Measurements from ENCODE around the gene KY. TPM values are rescaled to one million over a fixed set of nuclear protein-coding genes. Genes with fewer than 3 reads are reported as not detected.

Gene KY
- polyA plus RNA-seq, 1 donor (not counting 4 experiments of a cell fraction or from before 2014, with no cell fraction given): not detected

DNA sequence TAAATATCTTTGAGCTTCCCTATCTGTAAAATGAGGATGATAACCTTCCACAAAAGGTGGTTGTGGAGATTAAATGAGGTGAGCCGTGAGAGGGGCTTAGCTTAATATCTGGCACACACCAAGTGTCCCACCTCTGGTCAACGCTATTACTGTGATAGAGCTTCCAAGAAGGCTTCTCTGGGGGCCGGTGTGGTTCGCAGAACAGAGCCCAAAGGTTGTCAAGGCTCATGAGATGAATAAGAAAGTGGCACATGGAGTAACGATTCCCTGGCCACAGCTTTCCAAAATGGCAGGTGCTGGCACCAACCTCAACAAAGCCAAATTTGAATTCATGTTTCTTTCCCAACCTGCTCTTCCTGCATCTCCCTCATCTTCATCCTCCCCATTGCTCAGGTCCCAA, 10.4 kb downstream of the KY start:
- FAIRE-seq: no peak
- no peak for TF ChIP-seq EZH2 (IDR thresholded peaks at IDR 0.05; ENCODE audit: low read length)
- TF ChIP-seq, protein P1, sequence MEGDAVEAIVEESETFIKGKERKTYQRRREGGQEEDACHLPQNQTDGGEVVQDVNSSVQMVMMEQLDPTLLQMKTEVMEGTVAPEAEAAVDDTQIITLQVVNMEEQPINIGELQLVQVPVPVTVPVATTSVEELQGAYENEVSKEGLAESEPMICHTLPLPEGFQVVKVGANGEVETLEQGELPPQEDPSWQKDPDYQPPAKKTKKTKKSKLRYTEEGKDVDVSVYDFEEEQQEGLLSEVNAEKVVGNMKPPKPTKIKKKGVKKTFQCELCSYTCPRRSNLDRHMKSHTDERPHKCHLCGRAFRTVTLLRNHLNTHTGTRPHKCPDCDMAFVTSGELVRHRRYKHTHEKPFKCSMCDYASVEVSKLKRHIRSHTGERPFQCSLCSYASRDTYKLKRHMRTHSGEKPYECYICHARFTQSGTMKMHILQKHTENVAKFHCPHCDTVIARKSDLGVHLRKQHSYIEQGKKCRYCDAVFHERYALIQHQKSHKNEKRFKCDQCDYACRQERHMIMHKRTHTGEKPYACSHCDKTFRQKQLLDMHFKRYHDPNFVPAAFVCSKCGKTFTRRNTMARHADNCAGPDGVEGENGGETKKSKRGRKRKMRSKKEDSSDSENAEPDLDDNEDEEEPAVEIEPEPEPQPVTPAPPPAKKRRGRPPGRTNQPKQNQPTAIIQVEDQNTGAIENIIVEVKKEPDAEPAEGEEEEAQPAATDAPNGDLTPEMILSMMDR (optimal IDR thresholded peaks at IDR 0.05 in 1 of 3, IDR thresholded peaks at IDR 0.05 in 1 of 3, conservative IDR thresholded peaks at IDR 0.05 in 1 of 3; ENCODE audit: extremely low read depth in 1 of 3, insufficient read depth in 2 of 3, low read length in 3 of 3): no peak
- H3K9me1 ChIP-seq (ENCODE audit: control insufficient read depth, extremely low read depth, insufficient read depth, low read length): no peaks in the 10 kb centered on the region
- no peak overlapping the region for H3K9ac ChIP-seq (ENCODE audit: control insufficient read depth, extremely low read depth, insufficient read depth, low read length)
- H3K4me2 ChIP-seq (ENCODE audit: control insufficient read depth, extremely low read depth, insufficient read depth, low read depth, low read length): no peak overlapping the region
- H3K4me1 ChIP-seq (ENCODE audit: control insufficient read depth, extremely low read depth, insufficient read depth, low read length): no peaks in the 10 kb centered on the region
- no peaks in the 10 kb centered on the region for H3K27me3 ChIP-seq (ENCODE audit: control insufficient read depth, extremely low read depth, insufficient read depth, low read length)
- no peak overlapping the region for H2AFZ ChIP-seq (ENCODE audit: control insufficient read depth, low read length)
- H3K36me3 ChIP-seq (ENCODE audit: control insufficient read depth in 2 of 2, extremely low read depth in 1 of 2, insufficient read depth in 2 of 2, low read length in 2 of 2): no peaks in the 10 kb centered on the region
- no peak overlapping the region for H3K27ac ChIP-seq (ENCODE audit: control insufficient read depth, insufficient read depth, low read length)
- H3K4me3 ChIP-seq (ENCODE audit: control insufficient read depth in 2 of 3, extremely low read depth in 1 of 3, insufficient read depth in 2 of 3, low read depth in 1 of 3, low read length in 3 of 3): no peak overlapping the region
- no peaks in the 10 kb centered on the region for H3K9me3 ChIP-seq (ENCODE audit: control insufficient read depth, low read depth, low read length)
- DNase-seq (ENCODE audit: low read depth, low spot score): no peak
- no peaks in the 10 kb centered on the region for H4K20me1 ChIP-seq (ENCODE audit: control insufficient read depth, extremely low read depth, insufficient read depth, low read length)
- no peaks in the 10 kb centered on the region for H3K79me2 ChIP-seq (ENCODE audit: control insufficient read depth, insufficient read depth, low read length)
- dilution Hi-C loops (cut with MboI; ENCODE audit: extremely low pct_ligation_motif_present, low sequenced_read_pairs): no loop called here

DNA sequence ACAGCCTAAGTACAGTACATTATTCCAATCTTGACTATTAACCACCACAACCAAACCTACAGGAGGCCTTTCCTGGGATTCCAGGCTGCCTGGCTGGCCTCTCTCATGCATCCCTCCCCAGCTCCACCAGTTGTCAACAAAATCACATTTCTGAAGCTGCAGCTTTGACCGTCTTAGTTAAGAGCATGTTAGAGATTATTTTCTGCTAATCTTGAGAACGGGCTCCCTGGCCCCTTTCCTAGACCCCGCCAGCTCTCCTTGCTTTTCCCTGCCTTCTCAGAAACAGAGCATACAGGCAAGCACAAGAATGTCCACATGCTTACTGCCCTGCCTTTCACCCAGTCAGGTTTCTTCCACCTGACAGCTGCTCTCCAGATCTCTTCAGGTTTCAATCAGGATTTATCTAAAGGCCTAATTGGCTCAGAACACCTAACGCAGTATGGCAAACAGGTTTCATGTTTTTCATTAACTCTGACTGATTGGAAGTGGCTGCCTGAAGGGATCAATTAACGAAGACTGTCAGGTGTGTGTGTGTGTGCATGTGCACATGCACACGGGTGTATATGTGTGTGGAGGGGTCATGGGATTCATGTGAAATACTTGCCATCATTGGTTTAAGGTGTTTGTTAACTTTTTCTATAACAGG, 12.3 kb downstream of the KY start:
- no peaks in the 10 kb centered on the region for H3K36me3 ChIP-seq (ENCODE audit: control insufficient read depth in 2 of 2, extremely low read depth in 1 of 2, insufficient read depth in 2 of 2, low read length in 2 of 2)
- no peaks in the 10 kb centered on the region for H3K9me1 ChIP-seq (ENCODE audit: control insufficient read depth, extremely low read depth, insufficient read depth, low read length)
- no peak overlapping the region for H3K4me3 ChIP-seq (ENCODE audit: control insufficient read depth in 2 of 3, extremely low read depth in 1 of 3, insufficient read depth in 2 of 3, low read depth in 1 of 3, low read length in 3 of 3)
- H3K27ac ChIP-seq (ENCODE audit: control insufficient read depth, insufficient read depth, low read length): no peak overlapping the region
- no peak overlapping the region for H3K9ac ChIP-seq (ENCODE audit: control insufficient read depth, extremely low read depth, insufficient read depth, low read length)
- DNase-seq (ENCODE audit: low read depth, low spot score) (no peak), FAIRE-seq (no peak)
- H3K4me1 ChIP-seq (ENCODE audit: control insufficient read depth, extremely low read depth, insufficient read depth, low read length): no peaks in the 10 kb centered on the region
- H3K9me3 ChIP-seq (ENCODE audit: control insufficient read depth, low read depth, low read length): no peaks in the 10 kb centered on the region
- no peak overlapping the region for H2AFZ ChIP-seq (ENCODE audit: control insufficient read depth, low read length)
- TF ChIP-seq, protein P1 (optimal IDR thresholded peaks at IDR 0.05 in 1 of 3, IDR thresholded peaks at IDR 0.05 in 1 of 3, conservative IDR thresholded peaks at IDR 0.05 in 1 of 3; ENCODE audit: extremely low read depth in 1 of 3, insufficient read depth in 2 of 3, low read length in 3 of 3): no peak
- no peak for TF ChIP-seq EZH2 (IDR thresholded peaks at IDR 0.05; ENCODE audit: low read length)
- H4K20me1 ChIP-seq (ENCODE audit: control insufficient read depth, extremely low read depth, insufficient read depth, low read length): no peaks in the 10 kb centered on the region
- H3K79me2 ChIP-seq (ENCODE audit: control insufficient read depth, insufficient read depth, low read length): no peaks in the 10 kb centered on the region
- no peak overlapping the region for H3K4me2 ChIP-seq (ENCODE audit: control insufficient read depth, extremely low read depth, insufficient read depth, low read depth, low read length)
- dilution Hi-C loops (cut with MboI; ENCODE audit: extremely low pct_ligation_motif_present, low sequenced_read_pairs): no loop called here
- H3K27me3 ChIP-seq (ENCODE audit: control insufficient read depth, extremely low read depth, insufficient read depth, low read length): no peaks in the 10 kb centered on the region

Measured in keratinocyte (primary cell).